WTC11 (cell line): ENCODE measurements around the gene ATF3. TPM values are rescaled to one million over a fixed set of nuclear protein-coding genes. Genes with fewer than 3 reads are reported as not detected.

ENCODE experiments used
- ATAC-seq: fragments of 200-7000 bp; cut with Tn5 transposase; 2 replicates; pipeline ENCODE4 v1.10.0; 2021; ENCODE audit warnings: mild to moderate bottlenecking, moderate library complexity
- CTCF ChIA-PET: fragments of 300-600 bp; sonication (Branson Sonifier 250); formaldehyde crosslinking; loops from one replicate; lab custom pipeline; 2021; ENCODE audit warnings: antibody characterized with exemption; lab: Charles Lee
- POLR2A ChIA-PET: fragments of 350-600 bp; sonication (Branson Sonifier 250); formaldehyde crosslinking; loops from one replicate; lab custom pipeline; 2021; ENCODE audit warnings: antibody characterized with exemption; lab: Charles Lee
- DNase-seq: peaks from one replicate; pipeline ENCODE4 v3.0.0; 2021; ENCODE audit warnings: low spot score
- H3K27ac Mint-ChIP-seq: 2 replicates; pipeline ENCODE4 v1.8.0; 2021; ENCODE audit warnings: mixed read lengths
- H3K27me3 Mint-ChIP-seq: 2 replicates; pipeline ENCODE4 v1.8.0; 2021; ENCODE audit warnings: low read depth, mild to moderate bottlenecking, moderate library complexity, mixed read lengths
- H3K36me3 Mint-ChIP-seq: 2 replicates; pipeline ENCODE4 v1.8.0; 2021; ENCODE audit warnings: mixed read lengths
- H3K4me1 Mint-ChIP-seq: 2 replicates; pipeline ENCODE4 v1.8.0; 2022; ENCODE audit warnings: mixed read lengths
- H3K4me3 Mint-ChIP-seq: 2 replicates; pipeline ENCODE4 v1.8.0; 2021; ENCODE audit warnings: mild to moderate bottlenecking, moderate library complexity, mixed read lengths
- H3K9me3 Mint-ChIP-seq: 2 replicates; pipeline ENCODE4 v1.8.0; 2021; ENCODE audit warnings: mixed read lengths
- CBFB ChIP-seq: sonication (generic); formaldehyde crosslinking; IDR thresholded peaks from 2 replicates; pipeline ENCODE4 v1.8.1; 2022; ENCODE audit warnings: mild to moderate bottlenecking, low read depth, missing genetic modification reagents
- FOXJ3 ChIP-seq: sonication (generic); formaldehyde crosslinking; IDR thresholded peaks from 2 replicates; pipeline ENCODE4 v1.9.0; 2021; ENCODE audit warnings: missing genetic modification reagents, mild to moderate bottlenecking, borderline replicate concordance
- FOXK1 ChIP-seq: sonication (generic); formaldehyde crosslinking; IDR thresholded peaks from 2 replicates; pipeline ENCODE4 v1.8.0; 2022; ENCODE audit warnings: mild to moderate bottlenecking, moderate library complexity, missing genetic modification reagents
- FOXP1 ChIP-seq: sonication (generic); formaldehyde crosslinking; IDR thresholded peaks from 2 replicates; pipeline ENCODE4 v1.8.0; 2022; ENCODE audit warnings: missing genetic modification reagents, mild to moderate bottlenecking, moderate library complexity, borderline replicate concordance
- GRHL2 ChIP-seq: fragments of 250-450 bp; sonication (Bioruptor Pico); IDR thresholded peaks from 2 replicates; pipeline ENCODE4 v1.8.0; 2022; ENCODE audit warnings: mild to moderate bottlenecking, moderate library complexity; ENCODE audit not compliant: insufficient replicate concordance, severe bottlenecking
- JAZF1 ChIP-seq: fragments of 250-450 bp; sonication (Bioruptor Pico); IDR thresholded peaks from 2 replicates; pipeline ENCODE4 v1.9.0; 2021; ENCODE audit warnings: moderate library complexity, mild to moderate bottlenecking, inconsistent platforms
- KAT7 ChIP-seq: sonication (generic); formaldehyde crosslinking; IDR thresholded peaks from 2 replicates; pipeline ENCODE4 v1.8.1; 2023; ENCODE audit warnings: missing genetic modification reagents, mild to moderate bottlenecking, borderline replicate concordance
- MXD4 ChIP-seq: fragments of 250-450 bp; sonication (Bioruptor Pico); IDR thresholded peaks from 2 replicates; pipeline ENCODE4 v1.8.0; 2021; ENCODE audit warnings: mild to moderate bottlenecking, moderate library complexity, borderline replicate concordance
- NFYB ChIP-seq: sonication (generic); formaldehyde crosslinking; conservative IDR thresholded peaks from 2 replicates; pipeline ENCODE4 v1.8.0; 2022; ENCODE audit warnings: low read depth, missing genetic modification reagents
- NR3C1 ChIP-seq: sonication (generic); formaldehyde crosslinking; conservative IDR thresholded peaks from 2 replicates; pipeline ENCODE4 v1.8.1; 2023; ENCODE audit warnings: low read depth, mild to moderate bottlenecking, missing genetic modification reagents
- RELA ChIP-seq: sonication (generic); formaldehyde crosslinking; IDR thresholded peaks from 2 replicates; pipeline ENCODE4 v1.8.1; 2022; ENCODE audit warnings: missing genetic modification reagents, mild to moderate bottlenecking, borderline replicate concordance
- SMAD4 ChIP-seq: sonication (generic); formaldehyde crosslinking; IDR thresholded peaks from 2 replicates; pipeline ENCODE4 v1.8.0; 2022; ENCODE audit warnings: mild to moderate bottlenecking, missing genetic modification reagents
- TCF7 ChIP-seq: sonication (generic); formaldehyde crosslinking; IDR thresholded peaks from 2 replicates; pipeline ENCODE4 v1.8.0; 2022; ENCODE audit warnings: mild to moderate bottlenecking, low read depth, missing genetic modification reagents, moderate library complexity
- TP53 ChIP-seq: sonication (generic); formaldehyde crosslinking; IDR thresholded peaks from 2 replicates; pipeline ENCODE4 v1.8.1; 2023; ENCODE audit warnings: mild to moderate bottlenecking, missing genetic modification reagents
- ZNF232 ChIP-seq: sonication (generic); formaldehyde crosslinking; IDR thresholded peaks from 2 replicates; pipeline ENCODE4 v1.8.0; 2022; ENCODE audit warnings: mild to moderate bottlenecking, missing genetic modification reagents
- ZNF396 ChIP-seq: fragments of 250-450 bp; sonication (Bioruptor Pico); IDR thresholded peaks from 2 replicates; pipeline ENCODE4 v1.8.0; 2021; ENCODE audit warnings: mild to moderate bottlenecking, moderate library complexity, borderline replicate concordance
- ZNF671 ChIP-seq: fragments of 250-450 bp; sonication (Bioruptor Pico); IDR thresholded peaks from 2 replicates; pipeline ENCODE4 v1.8.0; 2021; ENCODE audit warnings: mild to moderate bottlenecking
- ZSCAN18 ChIP-seq: fragments of 250-450 bp; sonication (Bioruptor Pico); IDR thresholded peaks from 2 replicates; pipeline ENCODE4 v2.1.2; 2022; ENCODE audit warnings: mild to moderate bottlenecking, moderate library complexity
- total RNA-seq: library from RNA; stranded (reverse); gene quantifications from 3 replicates; pipeline ENCODE4 v1.2.3, GENCODE V29; 2021
- TF ChIP-seq, protein P1 (sequence below): sonication (generic); formaldehyde crosslinking; IDR thresholded peaks from 2 replicates; pipeline ENCODE4 v1.8.0; 2022; ENCODE audit warnings: mild to moderate bottlenecking, missing genetic modification reagents
- TF ChIP-seq, protein P2 (sequence below): sonication (generic); formaldehyde crosslinking; IDR thresholded peaks from 2 replicates; pipeline ENCODE4 v1.8.1; 2022; ENCODE audit warnings: mild to moderate bottlenecking, missing genetic modification reagents, moderate library complexity, borderline replicate concordance
- TF ChIP-seq, protein P3 (sequence below): sonication (generic); formaldehyde crosslinking; IDR thresholded peaks from 2 replicates; pipeline ENCODE4 v1.8.1; 2023; ENCODE audit warnings: mild to moderate bottlenecking, missing genetic modification reagents
- TF ChIP-seq, protein P4 (sequence below): sonication (generic); formaldehyde crosslinking; IDR thresholded peaks from 2 replicates; pipeline ENCODE4 v1.8.0; 2022; ENCODE audit warnings: mild to moderate bottlenecking, missing genetic modification reagents
- TF ChIP-seq, protein P5 (sequence below): sonication (generic); formaldehyde crosslinking; IDR thresholded peaks from 2 replicates; pipeline ENCODE4 v1.8.1; 2023; ENCODE audit warnings: mild to moderate bottlenecking, missing genetic modification reagents, moderate library complexity

Gene ATF3
- total RNA-seq, 1 experiment from 2014 or later, result 19.4 TPM

GRCh38 chr1:212624976-212625501 lies 16.5 kb downstream of the ATF3 start (continued):
- TF ChIP-seq NR3C1 (no peak), GRHL2 (CRISPR knock-in tag) (no peak), JAZF1 (CRISPR knock-in tag) (no peak), NFYB (no peak), SMAD4 (CRISPR knock-in tag) (no peak), FOXK1 (CRISPR knock-in tag) (no peak)
- TF ChIP-seq, protein P1, sequence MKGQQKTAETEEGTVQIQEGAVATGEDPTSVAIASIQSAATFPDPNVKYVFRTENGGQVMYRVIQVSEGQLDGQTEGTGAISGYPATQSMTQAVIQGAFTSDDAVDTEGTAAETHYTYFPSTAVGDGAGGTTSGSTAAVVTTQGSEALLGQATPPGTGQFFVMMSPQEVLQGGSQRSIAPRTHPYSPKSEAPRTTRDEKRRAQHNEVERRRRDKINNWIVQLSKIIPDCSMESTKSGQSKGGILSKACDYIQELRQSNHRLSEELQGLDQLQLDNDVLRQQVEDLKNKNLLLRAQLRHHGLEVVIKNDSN (CRISPR knock-in tag), result no peak

GRCh38 chr1:212625781-212626450 lies 17.4 kb downstream of the ATF3 start:
- CTCF ChIA-PET, result interaction anchor here (1.1 to 1.3 kb wide), 2 partner anchors 163 to 170 kb away, joined by 3 read pairs; no protein-coding TSS in a partner anchor
- no peak for DNase-seq
- Mint-ChIP-seq H3K27me3 (peaks cover 4% of the 10 kb centered on the region; the same call in 1 of the 2 replicates), H3K4me3 (no peak overlapping the region), H3K27ac (no peak overlapping the region), H3K36me3 (0 out of 2 replicates have a peak, but pooled peaks cover under 1% of the 10 kb centered on the region), H3K9me3 (no peaks in the 10 kb centered on the region), H3K4me1 (peaks cover 4% of the 10 kb centered on the region)
- no peak for TF ChIP-seq TCF7 (CRISPR knock-in tag)
- TF ChIP-seq, protein P2, sequence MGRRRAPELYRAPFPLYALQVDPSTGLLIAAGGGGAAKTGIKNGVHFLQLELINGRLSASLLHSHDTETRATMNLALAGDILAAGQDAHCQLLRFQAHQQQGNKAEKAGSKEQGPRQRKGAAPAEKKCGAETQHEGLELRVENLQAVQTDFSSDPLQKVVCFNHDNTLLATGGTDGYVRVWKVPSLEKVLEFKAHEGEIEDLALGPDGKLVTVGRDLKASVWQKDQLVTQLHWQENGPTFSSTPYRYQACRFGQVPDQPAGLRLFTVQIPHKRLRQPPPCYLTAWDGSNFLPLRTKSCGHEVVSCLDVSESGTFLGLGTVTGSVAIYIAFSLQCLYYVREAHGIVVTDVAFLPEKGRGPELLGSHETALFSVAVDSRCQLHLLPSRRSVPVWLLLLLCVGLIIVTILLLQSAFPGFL (CRISPR knock-in tag), result no peak
- TF ChIP-seq ZSCAN18 (CRISPR knock-in tag), result no peak
- no peak for TF ChIP-seq TP53 (CRISPR knock-in tag)
- no peak for TF ChIP-seq ZNF671 (CRISPR knock-in tag)
- no peak for TF ChIP-seq ZNF396
- TF ChIP-seq, protein P3, sequence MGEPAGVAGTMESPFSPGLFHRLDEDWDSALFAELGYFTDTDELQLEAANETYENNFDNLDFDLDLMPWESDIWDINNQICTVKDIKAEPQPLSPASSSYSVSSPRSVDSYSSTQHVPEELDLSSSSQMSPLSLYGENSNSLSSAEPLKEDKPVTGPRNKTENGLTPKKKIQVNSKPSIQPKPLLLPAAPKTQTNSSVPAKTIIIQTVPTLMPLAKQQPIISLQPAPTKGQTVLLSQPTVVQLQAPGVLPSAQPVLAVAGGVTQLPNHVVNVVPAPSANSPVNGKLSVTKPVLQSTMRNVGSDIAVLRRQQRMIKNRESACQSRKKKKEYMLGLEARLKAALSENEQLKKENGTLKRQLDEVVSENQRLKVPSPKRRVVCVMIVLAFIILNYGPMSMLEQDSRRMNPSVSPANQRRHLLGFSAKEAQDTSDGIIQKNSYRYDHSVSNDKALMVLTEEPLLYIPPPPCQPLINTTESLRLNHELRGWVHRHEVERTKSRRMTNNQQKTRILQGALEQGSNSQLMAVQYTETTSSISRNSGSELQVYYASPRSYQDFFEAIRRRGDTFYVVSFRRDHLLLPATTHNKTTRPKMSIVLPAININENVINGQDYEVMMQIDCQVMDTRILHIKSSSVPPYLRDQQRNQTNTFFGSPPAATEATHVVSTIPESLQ, result no peak
- POLR2A ChIA-PET, result no interaction called here
- ATAC-seq, result no peak

DNA sequence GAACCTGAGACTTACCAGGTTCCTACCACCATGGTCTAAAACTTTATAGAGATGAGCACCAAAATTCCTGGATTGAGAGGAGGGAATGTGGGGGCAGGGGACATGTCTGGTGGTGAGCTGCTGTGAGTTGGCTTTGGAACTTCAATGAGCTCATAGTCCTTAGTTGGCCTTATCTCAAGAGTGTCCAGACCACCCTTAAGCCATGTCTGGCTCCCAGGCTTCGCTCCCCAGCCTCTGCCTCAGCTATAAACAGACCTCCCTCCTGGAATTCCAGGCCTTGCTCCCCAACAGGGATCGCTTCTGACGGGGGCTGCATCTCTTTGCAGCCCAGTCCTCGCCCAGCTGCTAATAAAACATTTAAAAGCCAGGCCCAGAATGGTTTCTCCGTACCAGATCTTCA lies 19.5 kb downstream of the ATF3 start:
- Mint-ChIP-seq H3K4me3 (no peak overlapping the region), H3K27me3 (peaks cover 4% of the 10 kb centered on the region), H3K9me3 (no peaks in the 10 kb centered on the region), H3K36me3 (no peaks in the 10 kb centered on the region), H3K4me1 (no peaks in the 10 kb centered on the region), H3K27ac (no peak overlapping the region)
- ChIA-PET CTCF (interaction anchor here (0.7 to 2.5 kb wide), 5 partner anchors 14 to 172 kb away, joined by 3 to 8 read pairs (median 4); partner anchors contain the start of gene ATF3), POLR2A (no interaction called here)
- ATAC-seq (no peak), DNase-seq (no peak)
- TF ChIP-seq MXD4 (CRISPR knock-in tag) (no peak), FOXP1 (no peak), FOXJ3 (CRISPR knock-in tag) (no peak), CBFB (CRISPR knock-in tag) (no peak), RELA (no peak), KAT7 (CRISPR knock-in tag) (no peak), FOXK1 (CRISPR knock-in tag) (no peak), ZNF232 (CRISPR knock-in tag) (no peak)
- TF ChIP-seq, protein P2 (CRISPR knock-in tag), result no peak
- TF ChIP-seq, protein P3, result no peak
- TF ChIP-seq, protein P4, sequence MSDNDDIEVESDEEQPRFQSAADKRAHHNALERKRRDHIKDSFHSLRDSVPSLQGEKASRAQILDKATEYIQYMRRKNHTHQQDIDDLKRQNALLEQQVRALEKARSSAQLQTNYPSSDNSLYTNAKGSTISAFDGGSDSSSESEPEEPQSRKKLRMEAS (CRISPR knock-in tag), result no peak
- TF ChIP-seq, protein P5, sequence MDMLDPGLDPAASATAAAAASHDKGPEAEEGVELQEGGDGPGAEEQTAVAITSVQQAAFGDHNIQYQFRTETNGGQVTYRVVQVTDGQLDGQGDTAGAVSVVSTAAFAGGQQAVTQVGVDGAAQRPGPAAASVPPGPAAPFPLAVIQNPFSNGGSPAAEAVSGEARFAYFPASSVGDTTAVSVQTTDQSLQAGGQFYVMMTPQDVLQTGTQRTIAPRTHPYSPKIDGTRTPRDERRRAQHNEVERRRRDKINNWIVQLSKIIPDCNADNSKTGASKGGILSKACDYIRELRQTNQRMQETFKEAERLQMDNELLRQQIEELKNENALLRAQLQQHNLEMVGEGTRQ (CRISPR knock-in tag), result no peak
